B cell (primary cell): ENCODE measurements around the gene TMEM140. TPM values are rescaled to one million over a fixed set of nuclear protein-coding genes. Genes with fewer than 3 reads are reported as not detected.
A peak's percentile ranks its signal among the peaks of the same experiment; 100 is the strongest.

Source experiments
- ATAC-seq: fragments of 200-7000 bp; cut with Tn5 transposase; one replicate; pipeline ENCODE4 v1.10.0; 2021; ENCODE audit warnings: low read depth, mild to moderate bottlenecking, moderate number of reproducible peaks, moderate library complexity
- CTCF ChIA-PET: fragments of 350-600 bp; sonication (Branson Sonifier 250); formaldehyde crosslinking; loops from one replicate; lab custom pipeline; 2021; ENCODE audit warnings: antibody characterized with exemption, inconsistent platforms; lab: Charles Lee
- POLR2A ChIA-PET: fragments of 350-600 bp; sonication (Branson Sonifier 250); formaldehyde crosslinking; loops from one replicate; lab custom pipeline; 2021; ENCODE audit warnings: antibody characterized with exemption; lab: Charles Lee
- DNase-seq: peaks from one replicate; pipeline ENCODE4 v3.0.0; 2013
- H2AFZ ChIP-seq: 2 replicates; pipeline ENCODE4 v1.6.1; 2012; ENCODE audit warnings: mild to moderate bottlenecking, low read depth, low read length; ENCODE audit not compliant: insufficient read depth, poor library complexity, severe bottlenecking
- H3K27ac ChIP-seq, 2 donors: 1 replicate in 1 of 2; 2 replicates in 1 of 2; pipeline ENCODE4 v1.5.1; 2012 to 2013; ENCODE audit warnings: low read length in 2 of 2, mild to moderate bottlenecking in 2 of 2, moderate library complexity in 1 of 2
- H3K27me3 ChIP-seq, 4 experiments: fragments of 200-600 bp in 1 of 4; sonication (generic) in 1 of 4; replicated peaks in 1 of 4; 1 replicate in 2 of 4; 2 replicates in 2 of 4; pipeline versions ENCODE4 v1.6.1 to v1.7.0; 2013 to 2016; ENCODE audit warnings: low read length in 3 of 4, mild to moderate bottlenecking in 2 of 4, mixed read lengths in 1 of 4, moderate library complexity in 1 of 4; ENCODE audit not compliant: insufficient read depth in 4 of 4, control insufficient read depth in 3 of 4; ENCODE audit errors: control extremely low read depth in 1 of 4
- H3K36me3 ChIP-seq, 2 experiments: replicated peaks in 1 of 2; 1 replicate in 1 of 2; 2 replicates in 1 of 2; pipeline versions ENCODE4 v1.6.1 to v1.7.1; 2013; ENCODE audit warnings: low read length in 1 of 2; ENCODE audit not compliant: insufficient read depth in 2 of 2, control insufficient read depth in 1 of 2; ENCODE audit errors: control extremely low read depth in 1 of 2, extremely low read depth in 1 of 2
- H3K4me1 ChIP-seq, 2 donors: fragments of 200-600 bp in 1 of 2; sonication (generic) in 1 of 2; 1 replicate in 1 of 2; 2 replicates in 1 of 2; pipeline versions ENCODE4 v1.5.1 to v1.6.1; 2013 to 2017; ENCODE audit warnings: low read length in 2 of 2; ENCODE audit not compliant: control insufficient read depth in 2 of 2, insufficient read depth in 2 of 2
- H3K4me2 ChIP-seq: replicated peaks from 2 replicates; pipeline ENCODE3; 2012; ENCODE audit warnings: mild to moderate bottlenecking, low read depth, low read length; ENCODE audit not compliant: poor library complexity, severe bottlenecking
- H3K4me3 ChIP-seq, 5 experiments: fragments of 200-600 bp in 1 of 5; sonication (generic) in 1 of 5; 1 replicate in 3 of 5; 2 replicates in 2 of 5; pipeline versions ENCODE4 v1.5.1 to v1.7.0; 2011 to 2016; ENCODE audit warnings: low read length in 4 of 5, mild to moderate bottlenecking in 4 of 5, low read depth in 2 of 5, control low read depth in 1 of 5, moderate library complexity in 1 of 5; ENCODE audit not compliant: insufficient read depth in 1 of 5; ENCODE audit errors: control extremely low read depth in 1 of 5, extremely low read depth in 1 of 5
- H3K79me2 ChIP-seq: fragments of 200-600 bp; sonication (generic); one replicate; pipeline ENCODE4 v1.6.0; 2016; ENCODE audit warnings: low read length; ENCODE audit not compliant: control insufficient read depth, insufficient read depth
- H3K9ac ChIP-seq: fragments of 200-600 bp; sonication (generic); 2 replicates; pipeline ENCODE4 v1.6.1; 2017; ENCODE audit warnings: mild to moderate bottlenecking, low read length, moderate library complexity
- H3K9me3 ChIP-seq, 3 donors: one replicate each; pipeline versions ENCODE4 v1.6.1 to v1.7.1; 2013; ENCODE audit warnings: low read length in 2 of 3; ENCODE audit not compliant: control insufficient read depth in 2 of 3, insufficient read depth in 1 of 3; ENCODE audit errors: control extremely low read depth in 1 of 3
- H4K20me1 ChIP-seq: 2 replicates; pipeline ENCODE4 v1.6.0; 2012; ENCODE audit warnings: mild to moderate bottlenecking, low read length; ENCODE audit not compliant: insufficient read depth, control insufficient read depth, poor library complexity, severe bottlenecking
- H3K27ac Mint-ChIP-seq: one replicate; pipeline ENCODE4 v1.8.0; 2021; ENCODE audit warnings: mixed read lengths
- H3K27me3 Mint-ChIP-seq: one replicate; pipeline ENCODE4 v1.8.0; 2021; ENCODE audit warnings: mixed read lengths
- H3K4me1 Mint-ChIP-seq: one replicate; pipeline ENCODE4 v1.8.0; 2021; ENCODE audit warnings: mixed read lengths
- H3K4me3 Mint-ChIP-seq: one replicate; pipeline ENCODE4 v1.8.0; 2021; ENCODE audit warnings: mixed read lengths
- H3K9me3 Mint-ChIP-seq: one replicate; pipeline ENCODE4 v1.8.0; 2022; ENCODE audit warnings: mixed read lengths; ENCODE audit not compliant: insufficient read depth
- EZH2 ChIP-seq: IDR thresholded peaks from 2 replicates; pipeline ENCODE4 v1.6.1; 2012; ENCODE audit warnings: borderline replicate concordance, low read depth, mild to moderate bottlenecking, moderate library complexity, low read length; ENCODE audit not compliant: insufficient read depth, poor library complexity, severe bottlenecking
- WGBS: methylation state at CpG from one replicate; pipeline ENCODE4 v1.1.5; 2013; ENCODE audit warnings: missing lambda C conversion rate; ENCODE audit not compliant: insufficient coverage; 5-methylcytosine and 5-hydroxymethylcytosine counted together
- intact Hi-C: fragments of 100-400 bp; cut with micrococcal nuclease; formaldehyde crosslinking; loops from one replicate; pipeline ENCODE4 v1.10.0; 2022
- polyA plus RNA-seq: library from polyadenylated mRNA; depleted of rRNA; stranded (reverse); fragments of >200 nt; gene quantifications from 2 replicates; pipeline ENCODE4 v1.2.3, GENCODE V29; 2012
- total RNA-seq, 2 donors: library from RNA; stranded (reverse); fragments of 120-200 nt in 1 of 2; gene quantifications; 1 replicate in 1 of 2; 2 replicates in 1 of 2; pipeline versions ENCODE4 v1.2.3 to v1.2.4, GENCODE V29; 2013 to 2022
- TF ChIP-seq, protein P1 (sequence below): fragments of 200-600 bp; IDR thresholded peaks from one replicate; pipeline ENCODE4 v1.8.0; 2022; ENCODE audit warnings: antibody characterized with exemption, mild to moderate bottlenecking

The TMEM140 gene
- total and polyA plus RNA-seq, 2 donors (not counting 1 experiment from before 2014, with no cell fraction given), result 3.8 to 79.1 TPM

DNA sequence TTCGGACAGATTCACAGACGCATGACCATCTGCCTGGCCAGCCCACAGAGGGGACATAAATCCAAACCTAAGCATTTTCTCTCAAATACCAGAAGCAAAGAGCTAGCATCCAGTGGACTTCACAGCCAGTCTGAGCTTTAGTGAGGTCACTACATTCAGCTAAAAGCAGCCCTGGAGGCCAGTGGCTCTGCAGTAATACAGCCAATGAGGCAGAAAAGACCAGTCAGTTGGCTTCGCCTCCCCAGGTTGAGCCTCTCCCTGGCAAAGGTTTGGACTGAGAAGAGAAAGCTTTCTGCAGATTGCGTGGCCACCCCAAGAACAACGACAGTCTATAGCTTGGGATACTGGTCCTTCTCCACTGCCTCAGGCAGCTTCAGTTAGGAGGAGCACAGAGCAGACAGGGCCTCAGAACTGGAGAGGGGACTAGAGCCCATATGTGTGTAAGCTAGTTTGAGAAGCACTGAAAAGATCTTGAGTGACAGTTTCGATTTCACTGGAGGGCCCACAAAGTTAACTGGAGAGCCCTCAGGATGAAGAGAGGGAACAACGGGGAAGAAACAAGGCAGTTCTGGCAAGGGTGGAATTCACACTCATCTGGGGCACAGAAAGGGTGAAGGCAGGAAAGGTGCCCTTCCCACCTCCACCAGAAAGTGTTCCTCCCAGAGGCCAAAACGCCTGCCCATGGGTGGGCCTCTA, 59.7 kb downstream of the TMEM140 start:
- WGBS, result 77% methylated on average over 8 of the region's 8 CpGs

More for the DNA sequence above, 59.7 kb downstream of the TMEM140 start:
- Histone ChIP-seq H2AFZ (peak overlapping the region; percentile 63), H3K27ac (peak overlapping the region in 1 of 2 donors; percentile 23), H4K20me1 (no peaks in the 10 kb centered on the region), H3K4me3 (no peak overlapping the region), H3K79me2 (peaks cover 22% of the 10 kb centered on the region), H3K4me1 (peaks cover 34 to 35% of the 10 kb centered on the region in 2 donors), H3K9me3 (no peaks in the 10 kb centered on the region), H3K4me2 (peak overlapping the region; percentile 57), H3K9ac (peak overlapping the region; percentile 8), H3K36me3 (peaks cover 2 to 33% of the 10 kb centered on the region in 2 experiments), H3K27me3 (no peaks in the 10 kb centered on the region)
- Mint-ChIP-seq H3K4me3 (peak overlapping the region; percentile 82), H3K27me3 (no peaks in the 10 kb centered on the region), H3K27ac (peak overlapping the region; percentile 86), H3K4me1 (peaks cover 57% of the 10 kb centered on the region), H3K9me3 (no peaks in the 10 kb centered on the region)
- intact Hi-C loops, result no loop called here
- ATAC-seq (no peak), DNase-seq (no peak)
- ChIA-PET POLR2A (no interaction called here), CTCF (interaction anchor here (1.1 to 1.5 kb wide), 3 partner anchors 67 to 220 kb away, joined by 3 to 5 read pairs (median 3); partner anchors contain the start of gene AGBL3)
- no peak for TF ChIP-seq EZH2
- TF ChIP-seq, protein P1, sequence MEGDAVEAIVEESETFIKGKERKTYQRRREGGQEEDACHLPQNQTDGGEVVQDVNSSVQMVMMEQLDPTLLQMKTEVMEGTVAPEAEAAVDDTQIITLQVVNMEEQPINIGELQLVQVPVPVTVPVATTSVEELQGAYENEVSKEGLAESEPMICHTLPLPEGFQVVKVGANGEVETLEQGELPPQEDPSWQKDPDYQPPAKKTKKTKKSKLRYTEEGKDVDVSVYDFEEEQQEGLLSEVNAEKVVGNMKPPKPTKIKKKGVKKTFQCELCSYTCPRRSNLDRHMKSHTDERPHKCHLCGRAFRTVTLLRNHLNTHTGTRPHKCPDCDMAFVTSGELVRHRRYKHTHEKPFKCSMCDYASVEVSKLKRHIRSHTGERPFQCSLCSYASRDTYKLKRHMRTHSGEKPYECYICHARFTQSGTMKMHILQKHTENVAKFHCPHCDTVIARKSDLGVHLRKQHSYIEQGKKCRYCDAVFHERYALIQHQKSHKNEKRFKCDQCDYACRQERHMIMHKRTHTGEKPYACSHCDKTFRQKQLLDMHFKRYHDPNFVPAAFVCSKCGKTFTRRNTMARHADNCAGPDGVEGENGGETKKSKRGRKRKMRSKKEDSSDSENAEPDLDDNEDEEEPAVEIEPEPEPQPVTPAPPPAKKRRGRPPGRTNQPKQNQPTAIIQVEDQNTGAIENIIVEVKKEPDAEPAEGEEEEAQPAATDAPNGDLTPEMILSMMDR, result no peak
